OCI-LY7 (cell line): ENCODE data around the gene GSTT2. TPM values are rescaled to one million over a fixed set of nuclear protein-coding genes. Genes with fewer than 3 reads are reported as not detected.

Source experiments
- BruUV-seq: library from RNA; stranded (reverse); fragments of 400-500 nt; replicated peaks from 2 replicates; lab custom pipeline; 2021; lab: Mats Ljungman, UMichigan
- CTCF ChIA-PET: fragments of 300-600 bp; sonication (Branson Sonifier 250); formaldehyde crosslinking; loops from one replicate; lab custom pipeline; 2022; ENCODE audit warnings: antibody characterized with exemption; ENCODE audit not compliant: unreplicated experiment; lab: Charles Lee
- POLR2A ChIA-PET: fragments of 300-600 bp; sonication (Branson Sonifier 250); formaldehyde crosslinking; loops from one replicate; lab custom pipeline; 2022; ENCODE audit warnings: antibody characterized with exemption; lab: Charles Lee
- DNase-seq: peaks from one replicate; pipeline ENCODE4 v3.0.0-alpha.2; 2015; ENCODE audit warnings: low spot score
- H2AFZ ChIP-seq: fragments of 200-600 bp; sonication (generic), shearing (Covaris generic); 2 replicates; pipeline ENCODE4 v1.6.1; 2014; ENCODE audit warnings: mild to moderate bottlenecking, antibody characterized with exemption, low read length, moderate library complexity
- H3K27ac ChIP-seq: fragments of 200-600 bp; sonication (generic); 2 replicates; pipeline ENCODE4 v1.5.1; 2014; ENCODE audit warnings: mixed run types, low read depth, mild to moderate bottlenecking, moderate library complexity, low read length, inconsistent platforms; ENCODE audit not compliant: poor library complexity, severe bottlenecking
- H3K36me3 ChIP-seq: fragments of 200-600 bp; sonication (generic); 2 replicates; pipeline ENCODE4 v1.6.1; 2014; ENCODE audit warnings: mild to moderate bottlenecking, antibody characterized with exemption, low read length, moderate library complexity, mixed read lengths; ENCODE audit not compliant: insufficient read depth
- H3K4me1 ChIP-seq: fragments of 200-600 bp; sonication (generic); 2 replicates; pipeline ENCODE4 v1.5.1; 2014; ENCODE audit warnings: mild to moderate bottlenecking, low read length; ENCODE audit not compliant: insufficient read depth, poor library complexity, severe bottlenecking
- H3K4me2 ChIP-seq: fragments of 200-600 bp; sonication (generic); 2 replicates; pipeline ENCODE4 v1.6.1; 2014; ENCODE audit warnings: mild to moderate bottlenecking, low read length
- H3K4me3 ChIP-seq: fragments of 200-600 bp; sonication (generic); 2 replicates; pipeline ENCODE4 v1.5.1; 2014; ENCODE audit warnings: mild to moderate bottlenecking, low read depth, low read length; ENCODE audit not compliant: poor library complexity, severe bottlenecking
- H3K79me2 ChIP-seq: fragments of 200-600 bp; sonication (generic); 2 replicates; pipeline ENCODE4 v1.6.1; 2016; ENCODE audit warnings: low read depth, mild to moderate bottlenecking, low read length, moderate library complexity, mixed read lengths; ENCODE audit not compliant: insufficient read depth
- H3K9me2 ChIP-seq: fragments of 200-600 bp; sonication (generic); 2 replicates; pipeline ENCODE4 v1.6.1; 2016; ENCODE audit warnings: mild to moderate bottlenecking, low read length, mixed read lengths; ENCODE audit not compliant: insufficient read depth
- H3K9me3 ChIP-seq: fragments of 200-600 bp; sonication (generic); 2 replicates; pipeline ENCODE4 v1.6.1; 2014; ENCODE audit warnings: mild to moderate bottlenecking, mixed run types, low read length, mixed read lengths
- H4K20me1 ChIP-seq: fragments of 200-600 bp; sonication (generic); 2 replicates; pipeline ENCODE4 v1.6.1; 2014; ENCODE audit warnings: mild to moderate bottlenecking, antibody characterized with exemption, low read length, moderate library complexity, mixed read lengths; ENCODE audit not compliant: insufficient read depth
- CTCF ChIP-seq: fragments of 200-600 bp; sonication (generic); conservative IDR thresholded peaks from 2 replicates; pipeline ENCODE4 v1.5.1; 2014; ENCODE audit warnings: mild to moderate bottlenecking, antibody characterized with exemption, low read length, moderate library complexity, mixed read lengths
- EZH2phosphoT487 ChIP-seq: fragments of 200-600 bp; sonication (generic); IDR thresholded peaks from 2 replicates; pipeline ENCODE4 v1.6.1; 2018; ENCODE audit warnings: low read depth, borderline replicate concordance, mild to moderate bottlenecking, mixed run types, antibody characterized with exemption, low read length, moderate library complexity, mixed read lengths
- intact Hi-C: fragments of 100-400 bp; cut with micrococcal nuclease; formaldehyde crosslinking; loops from one replicate; pipeline ENCODE4 v1.10.0; 2022; ENCODE audit not compliant: unreplicated experiment
- total RNA-seq, 2 experiments: library from RNA; depleted of rRNA in 1 of 2; stranded (reverse); fragments of >200 nt in 1 of 2; shearing (Covaris generic) in 1 of 2; gene quantifications; 2 replicates each; pipeline ENCODE4 v1.2.3, GENCODE V29; 2014 to 2022

The GSTT2 gene
- total RNA-seq, 2 experiments from 2014 or later = not detected

GRCh38 chr22:24008381-24009226 lies 28.7 kb downstream of the GSTT2 start:
- Histone ChIP-seq H4K20me1 (no peaks in the 10 kb centered on the region), H3K27ac (no peak overlapping the region), H3K4me3 (no peak overlapping the region), H3K36me3 (peaks cover 2% of the 10 kb centered on the region; the same call in 1 of the 2 replicates), H3K4me2 (no peak overlapping the region), H3K79me2 (peaks cover 13% of the 10 kb centered on the region), H3K4me1 (peaks cover 14% of the 10 kb centered on the region), H2AFZ (no peak overlapping the region), H3K9me3 (peaks cover 9% of the 10 kb centered on the region; the same call in 1 of the 2 replicates), H3K9me2 (no peaks in the 10 kb centered on the region)
- no peak for DNase-seq
- intact Hi-C loops = no loop called here
- TF ChIP-seq CTCF (no peak), EZH2phosphoT487 (no peak)
- ChIA-PET CTCF (interaction anchor here (0.6 kb wide), 1 partner anchor 146 kb away, joined by 3 read pairs; no protein-coding TSS in a partner anchor), POLR2A (no interaction called here)
- no TSS peak for BruUV-seq

GRCh38 chr22:24009227-24010017 lies 29.5 kb downstream of the GSTT2 start:
- Histone ChIP-seq H3K79me2 (peaks cover 20% of the 10 kb centered on the region), H3K9me3 (peaks cover 9% of the 10 kb centered on the region; the same call in 1 of the 2 replicates), H4K20me1 (no peaks in the 10 kb centered on the region), H2AFZ (no peak overlapping the region), H3K4me1 (peaks cover 14% of the 10 kb centered on the region), H3K36me3 (peaks cover 4% of the 10 kb centered on the region; the same call in 1 of the 2 replicates), H3K4me3 (no peak overlapping the region), H3K4me2 (no peak overlapping the region), H3K9me2 (no peaks in the 10 kb centered on the region), H3K27ac (no peak overlapping the region)
- ChIA-PET POLR2A (interaction anchor here (0.6 to 0.9 kb wide), 2 partner anchors 148 to 523 kb away, joined by 3 read pairs; no protein-coding TSS in a partner anchor), CTCF (interaction anchor here (0.5 kb wide), 1 partner anchor 237 kb away, joined by 3 read pairs; no protein-coding TSS in a partner anchor)
- BruUV-seq = no TSS peak
- intact Hi-C loops = loop anchor here (5.0 kb wide), 1 partner anchor 58 kb away; no protein-coding TSS in a partner anchor
- DNase-seq = peak; percentile 15
- TF ChIP-seq EZH2phosphoT487 (no peak), CTCF (no peak)
